Breast epithelium (tissue), 4 donors: Measurements from ENCODE around the gene SYNDIG1. TPM values are rescaled to one million over a fixed set of nuclear protein-coding genes. Genes with fewer than 3 reads are reported as not detected.

ENCODE experiments used
- DNase-seq, 2 donors: peaks; one replicate each; pipeline ENCODE4 v3.0.0-alpha.2; 2019; ENCODE audit warnings: low spot score in 2 of 2
- H3K27ac ChIP-seq, 2 donors: fragments of 200-600 bp; sonication (generic) in 1 of 2; one replicate each; pipeline ENCODE4 v1.5.1; 2016 to 2019; ENCODE audit warnings: mild to moderate bottlenecking in 1 of 2
- H3K27me3 ChIP-seq, 2 donors: fragments of 200-600 bp; sonication (generic) in 1 of 2; one replicate each; pipeline versions ENCODE4 v1.5.1 to v1.6.0; 2017 to 2019; ENCODE audit warnings: control low read depth in 1 of 2, mild to moderate bottlenecking in 1 of 2
- H3K36me3 ChIP-seq: fragments of 200-600 bp; one replicate; pipeline ENCODE4 v1.5.1; 2019
- H3K4me1 ChIP-seq, 2 donors: fragments of 200-600 bp; sonication (generic); one replicate each; pipeline ENCODE4 v1.5.1; 2016 to 2019; ENCODE audit warnings: control low read depth in 1 of 2
- H3K4me3 ChIP-seq, 3 donors: fragments of 200-600 bp; sonication (generic); 1 replicate in 2 of 3; 2 replicates in 1 of 3; pipeline ENCODE4 v1.5.1; 2016 to 2019; ENCODE audit warnings: mild to moderate bottlenecking in 3 of 3, moderate library complexity in 2 of 3
- H3K9me3 ChIP-seq, 2 donors: fragments of 200-600 bp; sonication (generic) in 1 of 2; one replicate each; pipeline ENCODE4 v1.5.1; 2016 to 2019; ENCODE audit warnings: control low read depth in 1 of 2
- POLR2A ChIP-seq: fragments of 450-650 bp; IDR thresholded peaks from one replicate; pipeline ENCODE4 v1.6.1; 2016; ENCODE audit warnings: antibody characterized with exemption, mild to moderate bottlenecking, moderate library complexity
- POLR2AphosphoS5 ChIP-seq, 3 donors: sonication (generic); formaldehyde crosslinking; IDR thresholded peaks; one replicate each; pipeline ENCODE4 v1.6.1; 2017; ENCODE audit warnings: antibody characterized with exemption in 3 of 3
- intact Hi-C: fragments of 100-400 bp; cut with DNase I; formaldehyde crosslinking; loops from one replicate; pipeline ENCODE4 v1.15.1; 2023; ENCODE audit warnings: low total_unique reads
- total RNA-seq, 3 donors: library from RNA; depleted of rRNA; stranded (reverse); fragments of >200 nt; gene quantifications; one replicate each; pipeline ENCODE4 v1.1.0, GENCODE V29; 2016
- TF ChIP-seq, protein P1 (sequence below), 3 donors: fragments of 450-650 bp; IDR thresholded peaks; one replicate each; pipeline ENCODE4 v1.5.1; 2016 to 2017; ENCODE audit warnings: antibody characterized with exemption in 3 of 3, mild to moderate bottlenecking in 3 of 3, moderate library complexity in 3 of 3

SYNDIG1 gene
- total RNA-seq, 3 donors from 2014 or later = under 0.01 to 0.48 (median 0.15) TPM

DNA sequence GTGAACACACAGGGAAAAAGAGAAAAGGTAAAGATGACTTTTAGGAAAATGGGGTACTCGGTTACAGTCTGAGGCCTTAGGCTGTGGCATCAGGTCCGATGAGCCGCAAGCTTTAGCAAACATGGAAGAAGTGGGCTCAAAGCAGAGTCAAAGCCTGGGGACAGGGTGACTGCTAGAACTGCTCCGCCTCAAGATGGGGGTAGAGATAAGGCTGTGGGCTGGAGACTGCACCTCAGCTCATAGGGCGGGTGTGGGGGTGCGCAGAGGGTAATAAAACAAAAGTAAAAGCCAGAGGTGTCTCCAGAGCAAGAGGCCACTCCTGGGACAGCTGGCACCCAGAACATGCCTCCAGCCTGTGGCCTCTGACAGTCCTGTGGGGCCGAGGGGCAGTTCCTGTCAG is 21.3 kb upstream of the SYNDIG1 start:
- intact Hi-C loops = no loop called here
- H3K27ac ChIP-seq = no peak overlapping the region
- H3K4me1 ChIP-seq = no peaks in the 10 kb centered on the region
- H3K9me3 ChIP-seq = no peaks in the 10 kb centered on the region
- no peak overlapping the region for H3K4me3 ChIP-seq
- no peak for TF ChIP-seq POLR2A
- TF ChIP-seq POLR2AphosphoS5 (IDR thresholded peaks at IDR 0.05) = no peak
- TF ChIP-seq, protein P1, sequence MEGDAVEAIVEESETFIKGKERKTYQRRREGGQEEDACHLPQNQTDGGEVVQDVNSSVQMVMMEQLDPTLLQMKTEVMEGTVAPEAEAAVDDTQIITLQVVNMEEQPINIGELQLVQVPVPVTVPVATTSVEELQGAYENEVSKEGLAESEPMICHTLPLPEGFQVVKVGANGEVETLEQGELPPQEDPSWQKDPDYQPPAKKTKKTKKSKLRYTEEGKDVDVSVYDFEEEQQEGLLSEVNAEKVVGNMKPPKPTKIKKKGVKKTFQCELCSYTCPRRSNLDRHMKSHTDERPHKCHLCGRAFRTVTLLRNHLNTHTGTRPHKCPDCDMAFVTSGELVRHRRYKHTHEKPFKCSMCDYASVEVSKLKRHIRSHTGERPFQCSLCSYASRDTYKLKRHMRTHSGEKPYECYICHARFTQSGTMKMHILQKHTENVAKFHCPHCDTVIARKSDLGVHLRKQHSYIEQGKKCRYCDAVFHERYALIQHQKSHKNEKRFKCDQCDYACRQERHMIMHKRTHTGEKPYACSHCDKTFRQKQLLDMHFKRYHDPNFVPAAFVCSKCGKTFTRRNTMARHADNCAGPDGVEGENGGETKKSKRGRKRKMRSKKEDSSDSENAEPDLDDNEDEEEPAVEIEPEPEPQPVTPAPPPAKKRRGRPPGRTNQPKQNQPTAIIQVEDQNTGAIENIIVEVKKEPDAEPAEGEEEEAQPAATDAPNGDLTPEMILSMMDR (IDR thresholded peaks at IDR 0.05) = no peak
- H3K36me3 ChIP-seq = no peaks in the 10 kb centered on the region
- DNase-seq = no peak
- peaks cover 0 to 26% of the 10 kb centered on the region in 2 donors for H3K27me3 ChIP-seq

DNA sequence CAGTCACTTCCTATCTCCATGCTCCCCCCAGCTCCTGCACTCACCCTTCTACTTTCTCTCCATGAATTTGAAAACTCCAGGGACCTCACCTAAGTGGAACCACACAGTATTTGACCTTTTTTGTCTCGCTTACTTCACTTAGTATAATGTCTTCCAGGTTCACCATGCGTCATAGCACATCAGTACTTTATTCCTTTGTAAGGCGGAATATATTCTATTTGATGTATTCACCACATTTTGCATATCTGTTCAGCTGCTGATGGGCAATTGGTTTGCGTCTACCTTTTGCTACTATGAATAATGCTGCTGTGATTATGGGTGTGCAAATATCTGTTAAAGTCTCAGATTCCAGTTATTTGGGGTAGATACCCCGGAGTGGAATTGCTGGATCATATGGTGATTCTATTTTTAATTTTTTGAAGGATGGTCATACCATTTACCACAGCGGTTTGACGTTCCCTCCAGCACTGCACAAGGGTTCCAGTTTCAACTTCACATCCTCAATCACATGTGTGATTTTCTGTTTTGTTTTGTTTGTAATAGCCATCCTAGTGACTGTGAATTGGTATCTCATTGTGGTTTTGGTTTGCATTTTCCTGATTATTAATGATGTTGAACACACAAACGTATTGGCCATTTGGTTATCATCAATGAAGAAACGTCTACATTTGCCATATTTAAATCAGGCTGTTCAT is 20.3 kb upstream of the SYNDIG1 start:
- Histone ChIP-seq H3K9me3 (no peaks in the 10 kb centered on the region), H3K36me3 (no peaks in the 10 kb centered on the region), H3K4me3 (no peak overlapping the region), H3K27me3 (peaks cover 0 to 26% of the 10 kb centered on the region in 2 donors), H3K4me1 (no peaks in the 10 kb centered on the region), H3K27ac (no peak overlapping the region)
- TF ChIP-seq POLR2A = no peak
- intact Hi-C loops = no loop called here
- no peak for DNase-seq

DNA sequence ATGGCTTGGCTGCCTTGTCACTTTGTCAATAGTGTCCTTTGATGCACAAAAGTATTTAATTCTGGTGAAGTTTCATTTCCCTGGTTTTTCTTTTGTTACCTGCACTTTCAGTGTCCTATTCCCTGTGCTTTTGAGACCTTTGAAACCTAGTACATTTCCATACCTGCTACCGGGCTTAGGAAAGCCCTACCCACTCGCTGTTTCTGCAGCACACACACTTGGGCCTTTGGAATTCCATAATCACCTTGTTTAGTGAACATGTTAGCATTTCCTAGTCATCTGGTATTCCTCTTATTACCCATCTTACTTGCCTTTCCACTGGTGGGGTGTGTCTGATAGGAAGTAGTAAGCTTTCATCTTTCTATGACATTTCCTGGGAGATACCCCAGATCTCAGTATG is 19.3 kb upstream of the SYNDIG1 start:
- no peaks in the 10 kb centered on the region for H3K9me3 ChIP-seq
- H3K27me3 ChIP-seq = peaks cover 0 to 32% of the 10 kb centered on the region in 2 donors
- H3K4me1 ChIP-seq = no peaks in the 10 kb centered on the region
- TF ChIP-seq, protein P1 (IDR thresholded peaks at IDR 0.05) = no peak
- no peak for TF ChIP-seq POLR2AphosphoS5 (IDR thresholded peaks at IDR 0.05)
- no peak for TF ChIP-seq POLR2A
- no peak for DNase-seq
- H3K4me3 ChIP-seq = no peak overlapping the region
- intact Hi-C loops = no loop called here
- H3K27ac ChIP-seq = no peak overlapping the region
- no peaks in the 10 kb centered on the region for H3K36me3 ChIP-seq

DNA sequence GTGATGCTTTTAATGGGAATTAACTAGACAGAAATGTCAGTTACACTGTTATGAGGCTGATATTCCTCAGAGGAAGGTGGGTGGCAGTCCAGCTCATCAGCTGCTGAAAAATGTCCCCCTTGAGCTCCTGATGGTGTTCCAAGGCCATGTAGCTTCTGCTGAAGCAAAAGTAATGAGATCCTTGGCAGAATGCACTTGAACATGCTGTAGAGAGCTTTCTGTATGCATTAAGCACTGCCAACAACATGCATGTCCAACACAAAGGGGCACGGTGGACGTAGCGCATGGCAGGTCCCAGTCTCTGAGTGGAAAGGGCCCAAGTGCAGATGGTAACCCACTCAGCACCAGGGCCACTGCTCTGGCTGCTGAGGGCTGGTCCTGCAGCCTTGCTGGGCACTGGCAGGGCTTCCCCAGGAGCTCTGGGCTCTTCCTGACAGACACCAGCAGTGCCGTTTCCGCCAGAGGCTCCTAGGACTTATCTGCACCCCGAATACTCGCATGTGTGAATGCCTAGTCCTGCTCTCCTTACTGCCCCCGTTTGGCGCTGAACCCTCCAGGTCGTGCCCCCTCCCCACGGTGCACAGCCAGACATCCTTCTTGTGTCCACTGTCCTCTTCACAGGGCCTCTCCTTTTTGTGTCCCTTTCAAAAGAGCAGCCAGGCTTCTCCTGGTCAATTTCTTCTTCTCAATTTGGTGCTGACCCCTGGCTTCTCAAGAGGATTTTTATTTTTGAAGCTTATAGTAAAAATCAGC is 18.6 kb upstream of the SYNDIG1 start:
- Histone ChIP-seq H3K36me3 (no peaks in the 10 kb centered on the region), H3K27ac (no peak overlapping the region), H3K9me3 (no peaks in the 10 kb centered on the region), H3K4me3 (no peak overlapping the region), H3K4me1 (no peaks in the 10 kb centered on the region), H3K27me3 (peaks cover 0 to 26% of the 10 kb centered on the region in 2 donors)
- DNase-seq = no peak
- intact Hi-C loops = no loop called here
- TF ChIP-seq POLR2AphosphoS5 (IDR thresholded peaks at IDR 0.05) (no peak), POLR2A (no peak)
- TF ChIP-seq, protein P1 (IDR thresholded peaks at IDR 0.05) = no peak

DNA sequence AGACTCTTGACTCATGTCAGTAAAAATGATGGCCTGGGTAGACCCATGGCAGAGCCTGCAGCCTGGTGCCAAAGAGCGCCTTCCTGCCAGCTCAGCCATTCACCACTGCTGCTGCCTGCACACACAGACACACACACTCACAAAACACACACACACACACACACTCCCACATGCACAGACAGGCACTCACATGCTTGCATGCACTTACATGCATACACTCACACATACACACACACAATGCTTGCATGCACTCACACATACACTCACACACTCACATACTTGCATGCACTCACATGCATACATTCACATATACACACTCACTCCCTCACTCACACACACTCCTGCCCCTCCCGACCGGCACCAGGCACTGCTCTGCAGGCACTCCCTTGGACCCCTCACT is 18.0 kb upstream of the SYNDIG1 start:
- Histone ChIP-seq H3K36me3 (no peaks in the 10 kb centered on the region), H3K4me3 (no peak overlapping the region), H3K9me3 (no peaks in the 10 kb centered on the region), H3K27me3 (peaks cover 0 to 26% of the 10 kb centered on the region in 2 donors), H3K27ac (no peak overlapping the region), H3K4me1 (no peaks in the 10 kb centered on the region)
- no peak for DNase-seq
- TF ChIP-seq POLR2AphosphoS5 (IDR thresholded peaks at IDR 0.05) (no peak), POLR2A (no peak)
- TF ChIP-seq, protein P1 (IDR thresholded peaks at IDR 0.05) = no peak
- intact Hi-C loops = no loop called here
